Vagina (tissue), 2 donors: Measurements from ENCODE around the gene ENTPD1.

Source experiments
- CTCF ChIP-seq, 3 experiments: fragments of 450-650 bp in 2 of 3; fragments of 200-600 bp in 1 of 3; sonication (generic) in 1 of 3; IDR thresholded peaks; one replicate each; pipeline ENCODE4 v1.5.1; 2017 to 2019; ENCODE audit warnings: antibody characterized with exemption in 3 of 3, mild to moderate bottlenecking in 2 of 3, moderate library complexity in 2 of 3
- POLR2A ChIP-seq, 2 donors: fragments of 450-650 bp; IDR thresholded peaks; one replicate each; pipeline ENCODE4 v1.6.1; 2017; ENCODE audit warnings: antibody characterized with exemption in 2 of 2, mild to moderate bottlenecking in 2 of 2, moderate library complexity in 2 of 2
- POLR2AphosphoS5 ChIP-seq, 2 donors: sonication (generic); formaldehyde crosslinking; IDR thresholded peaks; one replicate each; pipeline ENCODE4 v1.9.0; 2017; ENCODE audit warnings: antibody characterized with exemption in 2 of 2, mild to moderate bottlenecking in 2 of 2, low read depth in 1 of 2; ENCODE audit not compliant: insufficient read depth in 1 of 2

- TF ChIP-seq CTCF (IDR thresholded peaks at IDR 0.05) (no peak), POLR2A (IDR thresholded peaks at IDR 0.05) (no peak), POLR2AphosphoS5 (IDR thresholded peaks at IDR 0.05; ENCODE audit: insufficient read depth in 1 of 2, low read depth in 1 of 2) (no peak)
Measured at GRCh38 chr10:95814011-95814727, 58.2 kb downstream of the ENTPD1 start.
